B cell (primary cell): ENCODE measurements around the gene NUMBL. TPM values are rescaled to one million over a fixed set of nuclear protein-coding genes. Genes with fewer than 3 reads are reported as not detected.

Source experiments
- ATAC-seq: fragments of 200-7000 bp; cut with Tn5 transposase; one replicate; pipeline ENCODE4 v1.10.0; 2021; ENCODE audit warnings: low read depth, mild to moderate bottlenecking, moderate number of reproducible peaks, moderate library complexity
- CTCF ChIA-PET: fragments of 350-600 bp; sonication (Branson Sonifier 250); formaldehyde crosslinking; loops from one replicate; lab custom pipeline; 2021; ENCODE audit warnings: antibody characterized with exemption, inconsistent platforms; lab: Charles Lee
- POLR2A ChIA-PET: fragments of 350-600 bp; sonication (Branson Sonifier 250); formaldehyde crosslinking; loops from one replicate; lab custom pipeline; 2021; ENCODE audit warnings: antibody characterized with exemption; lab: Charles Lee
- DNase-seq: peaks from one replicate; pipeline ENCODE4 v3.0.0; 2013
- H2AFZ ChIP-seq: 2 replicates; pipeline ENCODE4 v1.6.1; 2012; ENCODE audit warnings: mild to moderate bottlenecking, low read depth, low read length; ENCODE audit not compliant: insufficient read depth, poor library complexity, severe bottlenecking
- H3K27ac ChIP-seq, 2 donors: 1 replicate in 1 of 2; 2 replicates in 1 of 2; pipeline ENCODE4 v1.5.1; 2012 to 2013; ENCODE audit warnings: low read length in 2 of 2, mild to moderate bottlenecking in 2 of 2, moderate library complexity in 1 of 2
- H3K27me3 ChIP-seq, 4 experiments: fragments of 200-600 bp in 1 of 4; sonication (generic) in 1 of 4; replicated peaks in 1 of 4; 1 replicate in 2 of 4; 2 replicates in 2 of 4; pipeline versions ENCODE4 v1.6.1 to v1.7.0; 2013 to 2016; ENCODE audit warnings: low read length in 3 of 4, mild to moderate bottlenecking in 2 of 4, mixed read lengths in 1 of 4, moderate library complexity in 1 of 4; ENCODE audit not compliant: insufficient read depth in 4 of 4, control insufficient read depth in 3 of 4; ENCODE audit errors: control extremely low read depth in 1 of 4
- H3K36me3 ChIP-seq, 2 experiments: replicated peaks in 1 of 2; 1 replicate in 1 of 2; 2 replicates in 1 of 2; pipeline versions ENCODE4 v1.6.1 to v1.7.1; 2013; ENCODE audit warnings: low read length in 1 of 2; ENCODE audit not compliant: insufficient read depth in 2 of 2, control insufficient read depth in 1 of 2; ENCODE audit errors: control extremely low read depth in 1 of 2, extremely low read depth in 1 of 2
- H3K4me1 ChIP-seq, 2 donors: fragments of 200-600 bp in 1 of 2; sonication (generic) in 1 of 2; 1 replicate in 1 of 2; 2 replicates in 1 of 2; pipeline versions ENCODE4 v1.5.1 to v1.6.1; 2013 to 2017; ENCODE audit warnings: low read length in 2 of 2; ENCODE audit not compliant: control insufficient read depth in 2 of 2, insufficient read depth in 2 of 2
- H3K4me2 ChIP-seq: replicated peaks from 2 replicates; pipeline ENCODE3; 2012; ENCODE audit warnings: mild to moderate bottlenecking, low read depth, low read length; ENCODE audit not compliant: poor library complexity, severe bottlenecking
- H3K4me3 ChIP-seq, 5 experiments: fragments of 200-600 bp in 1 of 5; sonication (generic) in 1 of 5; 1 replicate in 3 of 5; 2 replicates in 2 of 5; pipeline versions ENCODE4 v1.5.1 to v1.7.0; 2011 to 2016; ENCODE audit warnings: low read length in 4 of 5, mild to moderate bottlenecking in 4 of 5, low read depth in 2 of 5, control low read depth in 1 of 5, moderate library complexity in 1 of 5; ENCODE audit not compliant: insufficient read depth in 1 of 5; ENCODE audit errors: control extremely low read depth in 1 of 5, extremely low read depth in 1 of 5
- H3K79me2 ChIP-seq: fragments of 200-600 bp; sonication (generic); one replicate; pipeline ENCODE4 v1.6.0; 2016; ENCODE audit warnings: low read length; ENCODE audit not compliant: control insufficient read depth, insufficient read depth
- H3K9ac ChIP-seq: fragments of 200-600 bp; sonication (generic); 2 replicates; pipeline ENCODE4 v1.6.1; 2017; ENCODE audit warnings: mild to moderate bottlenecking, low read length, moderate library complexity
- H3K9me3 ChIP-seq, 3 donors: one replicate each; pipeline versions ENCODE4 v1.6.1 to v1.7.1; 2013; ENCODE audit warnings: low read length in 2 of 3; ENCODE audit not compliant: control insufficient read depth in 2 of 3, insufficient read depth in 1 of 3; ENCODE audit errors: control extremely low read depth in 1 of 3
- H4K20me1 ChIP-seq: 2 replicates; pipeline ENCODE4 v1.6.0; 2012; ENCODE audit warnings: mild to moderate bottlenecking, low read length; ENCODE audit not compliant: insufficient read depth, control insufficient read depth, poor library complexity, severe bottlenecking
- H3K27ac Mint-ChIP-seq: one replicate; pipeline ENCODE4 v1.8.0; 2021; ENCODE audit warnings: mixed read lengths
- H3K27me3 Mint-ChIP-seq: one replicate; pipeline ENCODE4 v1.8.0; 2021; ENCODE audit warnings: mixed read lengths
- H3K4me1 Mint-ChIP-seq: one replicate; pipeline ENCODE4 v1.8.0; 2021; ENCODE audit warnings: mixed read lengths
- H3K4me3 Mint-ChIP-seq: one replicate; pipeline ENCODE4 v1.8.0; 2021; ENCODE audit warnings: mixed read lengths
- H3K9me3 Mint-ChIP-seq: one replicate; pipeline ENCODE4 v1.8.0; 2022; ENCODE audit warnings: mixed read lengths; ENCODE audit not compliant: insufficient read depth
- CTCF ChIP-seq: fragments of 200-600 bp; IDR thresholded peaks from one replicate; pipeline ENCODE4 v1.8.0; 2022; ENCODE audit warnings: antibody characterized with exemption, mild to moderate bottlenecking
- EZH2 ChIP-seq: IDR thresholded peaks from 2 replicates; pipeline ENCODE4 v1.6.1; 2012; ENCODE audit warnings: borderline replicate concordance, low read depth, mild to moderate bottlenecking, moderate library complexity, low read length; ENCODE audit not compliant: insufficient read depth, poor library complexity, severe bottlenecking
- WGBS: methylation state at CpG from one replicate; pipeline ENCODE4 v1.1.5; 2013; ENCODE audit warnings: missing lambda C conversion rate; ENCODE audit not compliant: insufficient coverage; 5-methylcytosine and 5-hydroxymethylcytosine counted together
- intact Hi-C: fragments of 100-400 bp; cut with micrococcal nuclease; formaldehyde crosslinking; loops from one replicate; pipeline ENCODE4 v1.10.0; 2022
- polyA plus RNA-seq: library from polyadenylated mRNA; depleted of rRNA; stranded (reverse); fragments of >200 nt; gene quantifications from 2 replicates; pipeline ENCODE4 v1.2.3, GENCODE V29; 2012
- total RNA-seq, 2 donors: library from RNA; stranded (reverse); fragments of 120-200 nt in 1 of 2; gene quantifications; 1 replicate in 1 of 2; 2 replicates in 1 of 2; pipeline versions ENCODE4 v1.2.3 to v1.2.4, GENCODE V29; 2013 to 2022

The NUMBL gene
- total and polyA plus RNA-seq, 2 donors (not counting 1 experiment from before 2014, with no cell fraction given), result 7.8 to 21.8 TPM

GRCh38 chr19:40622773-40623075, 67.7 kb downstream of the NUMBL start:
- TF ChIP-seq EZH2, result no peak
- H3K36me3 ChIP-seq, result peaks cover 0 to 26% of the 10 kb centered on the region in 2 experiments
- WGBS, result 95% methylated on average over 6 of the region's 7 CpGs

GRCh38 chr19:40621966-40622772, 68.3 kb downstream of the NUMBL start:
- POLR2A ChIA-PET, result no interaction called here

More at GRCh38 chr19:40622773-40623075, 67.7 kb downstream of the NUMBL start:
- H3K27ac ChIP-seq, result no peak overlapping the region
- Mint-ChIP-seq H3K9me3 (no peaks in the 10 kb centered on the region), H3K4me1 (peaks cover 2% of the 10 kb centered on the region), H3K27me3 (no peaks in the 10 kb centered on the region), H3K4me3 (no peak overlapping the region), H3K27ac (no peak overlapping the region)
- ChIA-PET POLR2A (no interaction called here), CTCF (interaction anchor here (2.6 kb wide), 1 partner anchor 12 kb away, joined by 13 read pairs; no protein-coding TSS in a partner anchor)
- H3K27me3 ChIP-seq, result no peaks in the 10 kb centered on the region
- no peaks in the 10 kb centered on the region for H3K79me2 ChIP-seq
- no peak overlapping the region for H3K4me3 ChIP-seq
- no peak overlapping the region for H3K4me2 ChIP-seq
- H3K9ac ChIP-seq, result no peak overlapping the region
- H2AFZ ChIP-seq, result no peak overlapping the region
- H4K20me1 ChIP-seq, result no peaks in the 10 kb centered on the region
- H3K4me1 ChIP-seq, result no peaks in the 10 kb centered on the region
- intact Hi-C loops, result no loop called here
- no peak for ATAC-seq
- H3K9me3 ChIP-seq, result peaks cover 0 to 4% (median 0%) of the 10 kb centered on the region in 3 donors
- no peak for DNase-seq

More at GRCh38 chr19:40621966-40622772, 68.3 kb downstream of the NUMBL start:
- no peaks in the 10 kb centered on the region for H3K27me3 ChIP-seq
- Mint-ChIP-seq H3K4me3 (no peak overlapping the region), H3K4me1 (peaks cover 2% of the 10 kb centered on the region), H3K9me3 (no peaks in the 10 kb centered on the region), H3K27me3 (no peaks in the 10 kb centered on the region), H3K27ac (no peak overlapping the region)
- H3K79me2 ChIP-seq, result no peaks in the 10 kb centered on the region
- no peak overlapping the region for H3K4me2 ChIP-seq
- no peak overlapping the region for H3K27ac ChIP-seq
- no peaks in the 10 kb centered on the region for H3K9me3 ChIP-seq
- no peak overlapping the region for H2AFZ ChIP-seq
- 95% methylated on average over 22 of the region's 24 CpGs for WGBS
- DNase-seq (no peak), ATAC-seq (no peak)
- no peak overlapping the region for H3K9ac ChIP-seq
- intact Hi-C loops, result no loop called here
- no peak for TF ChIP-seq CTCF
- TF ChIP-seq EZH2, result no peak
- no peaks in the 10 kb centered on the region for H4K20me1 ChIP-seq
- peaks cover 0 to 26% of the 10 kb centered on the region in 2 experiments for H3K36me3 ChIP-seq
- no peaks in the 10 kb centered on the region for H3K4me1 ChIP-seq
- CTCF ChIA-PET, result interaction anchor here (2.6 kb wide), 1 partner anchor 12 kb away, joined by 13 read pairs; no protein-coding TSS in a partner anchor
- no peak overlapping the region for H3K4me3 ChIP-seq
